ENCODE results near the gene HMGXB3.
"Not testable (repeated sequence)": the region's sequence is repeated elsewhere in the genome, so short reads cannot be mapped to it uniquely, and the experiment has no call there.

Gene HMGXB3

DNA sequence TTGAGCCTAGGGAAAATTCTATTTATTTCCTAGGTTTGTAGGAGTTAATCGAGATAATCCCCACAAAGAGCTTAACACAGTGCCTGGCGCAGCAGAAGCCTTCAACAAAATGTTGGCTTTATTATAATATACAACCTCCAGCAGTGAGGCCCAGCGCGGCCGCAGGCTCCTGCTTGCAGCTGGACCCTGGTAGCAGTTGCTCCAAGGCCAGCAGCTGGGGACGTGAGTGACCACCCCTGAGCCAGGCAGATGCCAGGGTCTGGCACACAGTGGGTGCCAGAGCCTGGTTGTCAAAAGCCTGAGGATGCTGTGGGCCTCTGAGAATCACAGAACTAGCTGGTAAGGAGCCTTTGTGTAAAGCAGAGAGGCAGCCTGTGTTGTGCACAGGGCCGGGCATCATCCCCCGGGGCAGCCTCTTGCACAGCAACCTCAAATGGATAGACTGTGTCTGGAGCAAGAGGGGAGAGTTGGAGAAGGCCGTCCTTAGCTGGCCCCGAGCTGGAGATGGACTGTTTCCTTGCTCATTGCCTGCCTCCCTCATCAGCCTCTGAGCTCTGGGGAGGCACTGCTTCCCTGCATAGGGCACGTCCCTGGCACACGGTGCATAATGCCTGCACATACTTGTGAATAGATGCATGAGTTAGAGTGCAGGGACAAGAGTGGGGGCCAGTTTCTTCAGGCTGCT is 68.6 kb downstream of the HMGXB3 start:
- no peak for DNase-seq

DNA sequence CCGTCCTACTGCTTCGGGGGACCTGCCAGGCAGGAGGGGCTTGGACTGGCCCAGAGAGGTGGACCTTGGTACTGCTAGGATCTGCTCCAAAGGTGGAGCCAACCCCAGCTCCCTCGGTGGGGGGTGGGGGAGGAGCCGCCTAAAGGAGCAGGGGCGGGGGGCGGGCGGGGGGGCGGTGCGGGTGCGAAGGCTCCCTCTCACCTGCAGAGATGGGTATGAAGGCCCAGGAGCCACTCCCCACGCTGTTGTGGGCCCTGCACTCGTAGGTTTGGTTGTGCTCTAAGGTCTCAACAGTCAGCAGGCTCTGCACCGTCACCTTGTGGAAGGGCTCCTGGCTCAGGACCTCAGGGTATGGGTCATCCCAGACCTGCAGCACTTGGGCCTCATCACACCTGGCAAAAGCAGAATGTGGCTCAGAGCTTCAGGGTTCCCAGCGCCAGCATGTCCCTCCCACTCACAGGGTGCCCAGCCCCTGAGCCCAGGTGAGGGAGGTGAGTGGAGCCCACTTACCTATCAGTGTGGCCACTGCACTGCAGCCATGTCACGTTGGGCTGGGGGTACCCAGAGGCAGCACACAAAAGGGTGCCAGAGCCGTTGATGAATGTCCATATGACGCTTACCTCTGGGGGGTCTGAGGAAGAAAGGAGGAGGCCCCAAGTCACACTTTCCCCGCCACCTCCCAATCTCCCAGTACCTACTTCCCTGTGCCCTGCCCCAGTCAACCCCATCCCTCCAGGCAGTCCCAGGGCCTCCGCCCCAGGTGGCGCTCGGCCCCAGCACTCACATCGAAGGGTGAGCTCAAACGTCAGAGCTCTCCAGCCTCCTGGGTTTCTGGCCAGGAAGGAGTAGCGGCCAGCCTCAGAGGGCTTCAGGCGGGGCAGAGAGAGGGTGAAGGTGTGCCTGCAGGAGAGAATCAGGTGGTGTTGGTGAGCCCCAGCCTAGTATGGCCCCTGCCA is 69.4 kb downstream of the HMGXB3 start:
- no peak for DNase-seq

DNA sequence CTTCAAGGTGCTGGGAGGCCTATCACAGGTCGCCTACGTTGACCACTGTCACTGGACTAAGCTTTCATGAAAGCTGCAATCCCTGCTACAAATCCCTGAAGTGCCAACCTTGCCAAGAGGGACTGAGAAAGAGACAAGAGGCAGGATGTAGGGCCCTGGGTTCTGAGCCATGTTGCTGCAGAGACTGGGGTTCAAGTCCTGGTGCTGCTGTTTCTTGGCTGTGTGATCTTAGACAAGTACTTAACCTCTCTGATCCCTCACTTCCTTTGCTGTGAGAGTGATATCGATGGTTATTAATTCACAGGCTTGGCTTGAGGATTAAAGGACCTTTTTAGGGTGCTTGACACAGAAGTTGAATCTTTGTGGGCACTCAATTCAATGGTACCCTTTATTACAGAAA is 70.3 kb downstream of the HMGXB3 start:
- DNase-seq, result no peak

DNA sequence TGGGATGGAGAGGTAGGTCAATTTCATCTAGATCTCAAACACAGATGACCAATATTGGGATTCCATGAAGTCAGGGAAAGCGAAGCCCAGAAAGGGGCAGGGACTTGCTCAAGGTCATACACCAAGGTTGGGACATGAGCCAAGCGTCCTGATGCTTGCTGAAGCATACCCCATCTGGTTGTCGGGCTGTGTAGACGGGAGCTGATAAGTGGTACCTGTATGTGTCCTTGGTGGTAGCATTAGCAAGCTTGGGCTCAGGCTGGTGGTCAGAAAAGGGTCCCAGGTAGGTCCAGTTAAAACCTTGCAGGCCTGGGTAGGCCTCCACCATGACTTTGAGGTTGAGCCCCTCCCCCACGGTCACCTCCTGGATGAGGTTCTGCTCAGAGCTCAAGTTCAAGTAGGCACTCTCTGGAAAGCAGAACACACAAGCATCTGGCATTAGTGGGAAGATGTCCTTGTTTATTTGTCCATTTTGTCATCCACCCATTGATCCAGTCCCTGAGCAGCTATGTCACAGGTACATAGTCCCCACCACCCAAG is 72.6 kb downstream of the HMGXB3 start:
- no peak for DNase-seq

DNA sequence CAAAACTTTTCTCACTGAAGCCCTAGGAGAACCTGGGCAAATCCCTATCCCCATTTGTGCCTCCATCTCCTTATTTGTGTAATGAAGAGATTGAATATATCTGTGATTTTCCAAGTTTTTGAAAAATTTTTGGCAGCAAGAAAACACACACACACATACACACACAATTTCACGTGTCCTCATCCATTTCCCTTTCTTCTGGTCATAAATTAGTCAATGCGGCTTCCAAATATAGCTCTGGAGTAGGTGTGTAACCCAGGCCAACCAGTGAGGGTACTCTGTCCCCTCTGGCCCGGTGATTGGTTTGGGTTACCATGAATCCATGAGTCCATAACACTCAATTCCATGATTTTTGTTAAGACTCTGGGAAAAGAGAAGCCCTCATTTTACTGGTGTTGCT is 73.1 kb downstream of the HMGXB3 start:
- no peak for DNase-seq

DNA sequence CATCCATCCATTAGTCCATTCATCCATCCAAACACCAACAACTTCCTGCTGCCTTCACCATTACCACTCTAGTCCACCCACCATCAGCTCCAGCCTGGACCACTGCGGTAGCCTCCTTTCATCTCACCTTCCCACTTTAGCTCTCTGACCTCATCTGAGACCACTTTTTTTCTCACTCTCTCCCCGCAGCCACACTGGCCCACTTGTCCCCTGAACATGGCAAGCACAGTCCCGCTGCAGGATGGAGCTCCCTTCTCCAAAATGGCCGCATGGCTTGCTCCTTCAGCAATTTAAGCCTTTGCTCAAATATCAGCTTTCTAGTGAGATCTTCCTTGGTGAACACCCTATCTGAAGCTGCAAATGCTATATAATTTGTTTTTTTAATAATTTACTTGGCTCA is 74.7 kb downstream of the HMGXB3 start:
- DNase-seq, result no peak

DNA sequence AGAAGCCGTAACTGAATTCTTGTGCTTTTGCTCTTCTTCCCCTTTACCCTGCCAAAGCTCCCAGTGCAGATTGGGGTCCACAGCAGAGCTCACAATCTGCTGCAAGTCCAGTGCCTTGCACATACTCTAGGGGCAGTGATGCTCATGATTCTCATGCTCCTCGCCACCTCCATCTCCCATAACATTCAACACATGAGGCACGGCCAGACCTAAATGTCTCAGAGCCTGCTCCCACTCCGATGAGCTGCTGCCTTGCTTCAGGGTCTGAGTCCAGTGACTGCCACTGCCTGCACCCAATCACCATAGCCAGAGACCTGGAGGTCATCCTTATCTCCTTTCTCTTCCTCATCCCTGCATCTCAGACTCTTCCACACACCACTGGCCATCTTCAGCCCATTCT is 75.3 kb downstream of the HMGXB3 start:
- DNase-seq, result no peak

DNA sequence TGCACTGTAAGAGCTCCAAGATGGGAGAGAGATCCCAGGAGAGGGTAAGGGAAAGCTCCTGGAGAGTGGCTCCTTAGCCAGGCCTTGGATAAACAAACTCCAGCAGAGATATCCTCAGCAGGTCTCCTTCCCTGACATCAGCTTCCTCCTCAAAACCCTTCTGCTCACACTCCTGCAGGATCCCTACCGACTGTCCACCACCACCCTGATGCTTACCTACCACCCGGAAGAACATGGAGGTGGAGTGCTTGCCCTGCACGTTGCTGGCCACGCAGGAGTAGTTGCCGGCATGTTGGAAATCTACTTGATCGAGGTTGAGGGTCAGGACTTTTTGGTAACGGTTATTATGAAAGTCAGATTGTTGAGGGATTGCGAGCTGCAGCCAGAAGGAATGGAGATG is 76.5 kb downstream of the HMGXB3 start:
- no peak for DNase-seq

DNA sequence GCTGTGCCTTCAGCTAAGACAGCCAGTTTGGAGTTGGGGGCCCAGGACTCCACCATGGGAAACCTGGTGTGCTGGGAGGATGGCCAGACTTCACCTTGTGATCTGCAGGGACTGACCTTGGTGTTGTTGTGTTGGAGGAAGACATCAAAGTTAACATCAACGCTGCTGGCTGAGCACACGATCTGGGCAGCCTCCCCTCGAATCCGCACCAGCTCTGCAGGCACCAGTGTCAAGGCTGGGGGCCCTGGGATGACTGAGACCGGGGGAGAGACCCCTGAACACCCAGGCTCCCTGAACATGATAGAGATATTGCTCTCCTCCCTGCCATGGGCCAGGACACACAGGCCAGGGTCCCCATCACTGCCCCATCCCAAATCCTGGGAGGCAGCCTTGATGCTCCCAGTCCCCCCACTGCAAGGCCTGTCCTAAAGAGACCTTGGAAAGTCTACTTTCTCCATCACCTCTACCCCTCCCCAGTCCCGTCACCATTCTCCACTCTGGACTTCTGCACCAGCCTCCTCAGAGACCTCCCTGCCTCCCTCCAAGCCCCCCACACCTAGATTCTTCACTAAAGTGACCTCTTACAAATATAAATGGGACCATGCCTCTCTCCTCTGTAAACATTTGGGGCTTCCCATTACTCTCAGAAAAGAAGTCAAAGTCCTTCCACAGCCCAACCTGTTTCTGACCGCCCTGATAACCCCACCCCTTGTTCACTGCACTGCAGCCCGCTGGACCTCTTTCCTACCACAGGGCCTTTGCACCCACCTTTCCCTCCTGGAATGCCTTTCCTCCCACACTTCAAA is 77.7 kb downstream of the HMGXB3 start:
- DNase-seq, result no peak

DNA sequence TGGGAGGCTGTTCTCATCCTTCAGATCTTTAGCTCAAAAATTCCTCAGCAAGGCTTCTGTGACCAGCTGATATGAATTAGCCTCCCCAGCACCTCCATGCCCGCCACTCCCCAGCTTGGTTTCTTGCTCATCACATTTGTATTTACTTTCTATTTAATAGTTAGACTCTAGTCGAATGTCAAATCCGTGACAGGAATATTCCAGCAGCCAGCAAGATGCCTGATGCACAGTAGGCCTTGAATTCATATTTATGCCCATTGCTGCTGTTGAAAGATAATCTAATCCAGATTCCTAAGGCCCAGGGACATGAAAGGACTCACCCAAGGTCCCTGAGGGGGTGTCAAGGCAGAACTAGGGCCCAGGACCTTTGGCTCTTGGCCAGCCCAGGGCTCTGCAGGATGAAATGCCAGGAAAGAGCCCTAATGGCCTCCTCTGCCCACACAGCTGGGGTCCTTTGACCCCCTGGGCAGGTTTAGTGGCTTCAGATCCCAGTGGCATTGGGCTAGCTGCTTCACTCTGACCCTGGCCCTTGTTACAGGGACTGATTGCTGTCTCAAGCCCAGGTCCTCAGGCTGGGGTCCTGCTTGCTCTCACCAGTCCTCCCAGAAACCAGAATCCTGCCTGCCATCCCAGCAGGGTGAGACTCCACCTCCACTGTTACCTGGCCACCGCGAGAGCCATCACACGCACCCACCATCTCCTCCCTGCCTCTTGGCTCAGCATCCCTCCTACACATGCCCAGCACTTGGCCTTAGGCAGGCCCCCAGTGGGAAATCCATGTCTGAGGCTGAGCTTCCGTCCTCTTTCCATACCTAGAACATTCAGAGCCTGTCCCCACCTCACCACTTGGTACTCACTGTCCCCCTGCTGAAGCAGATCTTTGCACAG is 78.5 kb downstream of the HMGXB3 start:
- DNase-seq, result no peak

DNA sequence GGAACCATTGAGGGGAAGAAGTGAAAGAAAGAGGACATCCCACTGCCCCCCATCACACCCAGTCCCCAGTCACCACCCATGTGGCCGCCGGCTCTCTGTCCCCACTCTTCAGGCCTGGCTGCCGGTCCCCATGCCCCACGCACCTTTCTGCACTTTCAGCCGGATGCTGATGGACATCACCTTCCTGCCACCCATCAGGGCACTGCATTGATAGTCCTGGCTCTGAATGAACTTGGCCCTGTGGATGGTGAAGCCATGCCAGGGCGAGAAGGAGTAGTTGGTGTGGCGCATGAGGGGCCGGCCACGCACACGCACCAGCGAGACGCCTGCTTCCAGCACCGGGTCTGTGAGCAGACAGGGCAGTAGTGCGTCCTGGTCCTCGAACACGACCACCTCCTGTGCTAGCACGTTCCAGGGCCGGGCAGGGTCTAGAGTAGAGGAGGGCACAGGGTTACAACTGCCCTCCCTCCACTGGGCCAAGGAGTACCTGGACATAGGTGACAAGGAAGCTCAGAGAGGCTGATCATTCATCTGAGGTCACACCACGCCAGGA is 79.4 kb downstream of the HMGXB3 start:
- DNase-seq, result no peak

DNA sequence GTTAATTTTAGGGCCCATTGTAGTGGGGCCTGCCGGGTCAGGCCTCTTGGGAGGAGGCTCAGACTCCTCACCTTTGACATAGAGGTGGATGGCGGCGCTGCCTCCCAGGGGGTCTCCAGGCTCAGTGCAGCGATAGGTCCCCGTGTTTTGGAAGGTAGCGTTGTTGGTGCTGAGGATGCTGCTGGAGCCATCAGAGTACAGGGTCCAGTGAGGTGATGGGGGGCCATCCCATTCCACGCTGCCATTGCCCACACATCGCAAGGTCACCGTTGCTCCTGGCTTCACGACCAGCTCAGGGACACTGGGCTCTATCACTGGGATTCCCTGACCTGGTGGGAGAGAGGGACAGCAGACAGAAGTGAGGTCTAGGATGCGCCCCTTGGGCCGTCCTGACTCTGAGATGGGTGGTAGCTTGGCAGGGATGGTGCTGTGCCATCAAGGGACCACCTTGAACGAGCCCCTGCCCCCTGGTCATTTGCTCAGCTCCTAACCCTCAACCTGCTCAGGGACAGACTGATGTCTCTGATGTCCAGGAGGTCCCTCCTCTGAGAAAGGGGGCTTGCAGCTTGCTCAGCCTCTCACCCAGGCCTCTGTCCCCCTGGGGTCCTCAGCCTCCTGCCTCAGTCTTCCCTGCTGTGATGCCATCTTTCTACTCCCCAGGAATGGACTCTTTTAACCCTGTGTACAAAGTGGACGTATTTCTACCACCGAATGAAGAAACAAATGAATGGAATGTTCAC is 80.3 kb downstream of the HMGXB3 start:
- DNase-seq, result no peak

DNA sequence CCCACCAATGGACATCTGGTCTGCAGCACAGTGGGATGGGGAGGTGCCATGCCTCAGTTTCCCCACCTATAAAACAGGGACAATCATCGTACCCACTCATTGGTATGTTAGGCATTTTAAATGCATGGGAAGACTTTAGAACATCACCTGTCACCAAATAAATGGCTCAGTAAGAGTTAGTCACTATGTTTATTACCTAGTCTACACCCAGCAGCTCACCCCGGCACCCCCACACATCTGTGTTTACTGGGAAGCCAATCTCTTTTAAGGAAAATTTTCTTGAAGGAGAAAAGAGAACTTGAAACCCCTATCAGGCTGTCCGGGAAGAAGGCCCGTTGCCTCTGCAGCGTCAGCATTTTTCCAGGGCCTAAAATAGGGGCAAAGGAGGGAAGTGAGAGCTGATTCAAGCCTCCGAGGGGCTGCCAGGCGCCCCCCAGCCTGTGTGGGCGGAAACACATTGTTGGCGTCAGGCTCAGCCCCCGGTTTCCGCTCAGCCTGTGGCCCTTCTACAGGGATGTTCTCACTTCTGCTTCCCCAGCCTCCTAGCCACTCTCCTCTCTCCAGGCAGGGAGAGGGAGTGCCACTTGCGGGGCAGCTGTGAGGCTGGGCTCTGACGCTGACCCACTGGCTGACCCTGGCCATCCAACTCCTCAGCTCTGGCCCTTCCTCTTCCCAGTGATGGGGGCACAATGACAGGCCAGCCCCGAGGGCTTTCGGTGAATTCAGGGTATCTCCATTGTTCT is 81.2 kb downstream of the HMGXB3 start:
- peak; percentile 2 to 53 for DNase-seq

DNA sequence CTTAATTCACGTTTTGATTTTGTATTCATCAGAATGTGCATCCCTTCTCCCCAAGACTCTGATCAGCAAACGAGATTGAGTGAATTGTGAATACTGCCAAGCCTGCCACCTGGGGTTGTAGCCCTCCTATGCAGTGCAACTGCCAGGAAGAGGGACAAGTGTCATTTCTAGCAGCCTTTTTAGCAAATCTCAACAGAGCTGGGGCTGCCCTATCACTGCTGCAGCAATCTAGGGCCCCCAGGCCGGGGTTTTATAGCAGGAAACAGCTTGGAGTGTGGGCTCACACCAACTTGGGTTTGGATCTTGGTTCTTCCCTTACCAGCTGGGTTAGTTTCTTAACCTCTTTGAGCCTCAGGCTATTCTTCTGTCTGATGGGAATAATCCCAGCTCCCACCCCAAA is 81.8 kb downstream of the HMGXB3 start:
- DNase-seq, result no peak

DNA sequence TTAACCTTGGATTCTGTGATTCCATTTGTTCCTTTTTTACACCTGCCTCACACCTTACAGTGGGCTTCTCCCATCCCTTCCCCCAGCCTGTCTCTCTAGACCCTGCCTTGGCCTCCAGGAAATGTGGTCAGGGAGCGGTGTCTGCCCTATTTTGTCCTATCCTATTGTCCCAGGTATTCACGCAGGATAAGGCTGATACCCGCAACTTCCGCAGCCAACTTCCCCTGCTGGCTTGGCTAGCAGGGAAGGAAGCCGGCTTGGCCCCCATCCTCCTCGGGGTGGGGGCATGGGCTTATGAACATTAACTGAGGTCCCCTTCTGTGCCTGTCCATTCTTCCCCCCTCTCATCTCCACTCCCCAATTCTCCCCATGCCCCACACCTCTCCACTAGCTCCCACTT is 82.3 kb downstream of the HMGXB3 start:
- no peak for DNase-seq

DNA sequence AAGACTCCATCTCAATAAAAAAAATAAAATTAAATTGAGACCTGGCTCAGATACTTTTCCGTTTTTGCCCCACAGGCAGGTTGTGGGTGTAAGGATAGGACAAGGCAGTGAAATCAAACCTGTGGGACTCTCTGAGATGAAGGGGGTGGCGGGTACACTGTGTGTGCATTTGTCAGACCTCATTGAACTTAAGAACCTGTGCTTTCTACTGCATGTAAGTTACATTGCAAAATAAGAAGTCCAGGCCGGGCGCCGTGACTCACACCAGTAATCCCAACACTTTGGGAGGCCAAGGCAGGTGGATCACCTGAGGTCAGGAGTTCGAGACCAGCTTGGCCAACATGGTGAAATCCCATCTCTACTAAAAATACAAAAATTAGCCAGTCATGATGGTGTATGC is 84.2 kb downstream of the HMGXB3 start:
- DNase-seq, result not testable (repeated sequence)

DNA sequence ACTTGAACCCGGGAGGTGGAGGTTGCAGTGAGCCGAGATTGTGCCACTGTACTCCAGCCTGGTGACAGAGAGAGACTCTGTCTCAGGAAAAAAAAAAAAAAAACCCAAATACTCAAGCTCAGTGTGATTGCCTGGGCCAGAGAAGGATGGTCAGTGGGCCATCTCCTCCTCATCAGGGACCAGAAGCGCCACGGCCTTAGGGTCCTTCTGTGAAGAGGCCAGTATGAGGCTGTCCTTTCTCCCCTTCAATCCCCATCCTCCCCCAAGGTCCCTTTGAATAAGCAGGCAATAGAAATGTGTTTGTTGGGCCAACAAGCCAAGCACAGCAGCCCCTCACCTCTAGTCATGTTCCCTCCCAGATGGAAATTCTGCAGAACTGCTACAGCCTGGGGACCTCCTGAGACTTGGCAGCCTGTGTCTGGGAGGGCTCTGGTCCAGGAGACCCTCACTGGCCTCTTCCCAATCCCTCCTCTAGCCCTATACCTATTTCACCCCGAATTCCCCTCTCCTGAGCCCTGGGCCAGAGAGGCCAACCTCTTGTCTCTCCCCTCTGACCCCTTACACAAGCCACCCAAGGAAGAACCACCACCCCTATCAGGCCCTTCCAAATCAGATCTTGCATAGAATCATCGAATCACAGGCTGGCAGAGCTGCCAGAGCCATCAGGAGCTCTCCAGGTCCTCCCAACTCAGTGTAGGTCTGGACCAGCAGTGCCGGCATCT is 84.8 kb downstream of the HMGXB3 start:
- DNase-seq, result no peak

DNA sequence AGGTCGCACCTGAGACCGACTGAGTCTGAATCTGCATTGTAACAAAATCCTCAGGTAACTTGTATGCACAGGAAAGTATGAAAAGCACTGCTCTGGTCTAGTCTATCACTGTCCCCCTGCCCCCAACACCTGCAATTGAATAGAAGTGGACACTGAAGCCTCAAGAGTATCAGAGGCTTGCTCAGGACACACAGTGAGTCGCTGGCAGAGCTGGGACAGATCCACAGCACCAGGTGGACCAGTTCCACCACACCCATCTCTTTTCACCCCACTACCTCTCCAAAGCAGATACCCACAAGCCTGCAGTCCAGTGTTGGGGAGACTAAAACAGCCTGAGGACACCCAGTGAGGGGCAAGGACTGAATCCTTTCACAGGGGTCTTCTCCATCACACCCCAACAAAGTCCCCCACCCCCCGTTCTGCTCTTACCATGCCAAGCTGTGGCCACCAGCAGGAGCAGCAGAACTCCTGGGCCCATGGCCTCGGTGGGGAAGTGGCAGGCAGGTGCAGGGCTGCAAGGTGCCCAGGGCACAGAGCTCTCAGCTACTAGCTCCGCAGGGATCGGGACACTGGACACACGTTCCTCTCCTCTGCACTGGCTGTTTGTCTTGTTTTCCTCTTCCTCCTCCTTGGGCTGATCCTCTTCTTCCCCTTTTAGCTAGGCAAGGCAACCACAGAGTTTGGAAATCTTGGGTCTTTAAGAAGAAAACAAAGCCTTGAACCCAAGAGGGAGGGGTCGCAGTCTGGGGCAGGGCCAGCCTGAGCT is 85.6 kb downstream of the HMGXB3 start, which contains the start of gene CSF1R:
Gene CSF1R, minus strand, starts transcription at position 605 of the 766 bp plus-strand sequence. Its CDS starts 127 bp downstream, at position 478.
- no peak for DNase-seq

All from CD4-positive, alpha-beta T cell treated with Interleukin-1 beta for 1 hour (primary cell).